Sigmoid colon (tissue), 7 donors: ENCODE measurements around the gene FAM204A. TPM values are rescaled to one million over a fixed set of nuclear protein-coding genes. Genes with fewer than 3 reads are reported as not detected.

ENCODE experiments used
- DNase-seq: peaks from one replicate; pipeline ENCODE4 v3.0.0-alpha.2; 2019
- H3K27ac ChIP-seq, 4 donors: fragments of 200-600 bp; sonication (generic); one replicate each; pipeline ENCODE4 v1.5.1; 2016 to 2019; ENCODE audit warnings: mild to moderate bottlenecking in 1 of 4
- H3K27me3 ChIP-seq, 3 donors: fragments of 200-600 bp; sonication (generic); one replicate each; pipeline ENCODE4 v1.5.1; 2019; ENCODE audit warnings: mild to moderate bottlenecking in 1 of 3
- H3K36me3 ChIP-seq, 4 donors: fragments of 200-600 bp; sonication (generic); one replicate each; pipeline ENCODE4 v1.5.1; 2016 to 2019
- H3K4me1 ChIP-seq, 4 donors: fragments of 200-600 bp; sonication (generic); one replicate each; pipeline ENCODE4 v1.5.1; 2017 to 2019
- H3K4me3 ChIP-seq, 4 donors: fragments of 200-600 bp; sonication (generic); one replicate each; pipeline ENCODE4 v1.5.1; 2017 to 2019; ENCODE audit warnings: mild to moderate bottlenecking in 2 of 4, moderate library complexity in 1 of 4
- H3K9me3 ChIP-seq, 4 donors: fragments of 200-600 bp in 3 of 4; sonication (generic) in 3 of 4; one replicate each; pipeline versions ENCODE4 v1.5.1 to v1.6.1; 2013 to 2019
- CTCF ChIP-seq, 4 experiments: fragments of 450-650 bp in 3 of 4; fragments of 200-600 bp in 1 of 4; IDR thresholded peaks; one replicate each; pipeline ENCODE4 v1.5.1; 2016 to 2019; ENCODE audit warnings: antibody characterized with exemption in 4 of 4, mild to moderate bottlenecking in 3 of 4, moderate library complexity in 2 of 4
- EP300 ChIP-seq, 4 donors: sonication (generic); formaldehyde crosslinking; IDR thresholded peaks; one replicate each; pipeline ENCODE4 v1.6.1; 2017; ENCODE audit warnings: antibody characterized with exemption in 4 of 4
- POLR2A ChIP-seq, 2 donors: fragments of 450-650 bp; IDR thresholded peaks; one replicate each; pipeline ENCODE4 v1.6.1; 2016; ENCODE audit warnings: antibody characterized with exemption in 2 of 2, mild to moderate bottlenecking in 2 of 2, moderate library complexity in 2 of 2
- POLR2AphosphoS5 ChIP-seq, 4 donors: sonication (generic); formaldehyde crosslinking; IDR thresholded peaks; one replicate each; pipeline ENCODE4 v1.6.1; 2017; ENCODE audit warnings: antibody characterized with exemption in 4 of 4
- WGBS, 2 donors: extraction: QIAGEN DNeasy Blood & Tissue Kit; methylation state at CpG; one replicate each; pipeline ENCODE4 v1.1.7; 2013; 5-methylcytosine and 5-hydroxymethylcytosine counted together
- intact Hi-C: fragments of 100-400 bp; cut with DNase I; formaldehyde crosslinking; loops from one replicate; pipeline ENCODE4 v1.15.1; 2023
- polyA plus RNA-seq, 3 donors: library from polyadenylated mRNA; stranded (reverse); fragments of 200-250 nt; gene quantifications; one replicate each; pipeline ENCODE4 v1.2.3, GENCODE V29; 2013
- total RNA-seq, 4 donors: library from RNA; depleted of rRNA; stranded (reverse); fragments of >200 nt; gene quantifications; one replicate each; pipeline ENCODE4 v1.1.0, GENCODE V29; 2016
- donor health status: healthy with polysubstance abuse.
- donor health status: Bipolar disorder and iron deficiency.
- donor health status: healthy.

Gene FAM204A
- total and polyA plus RNA-seq, 7 donors, result 40.6 to 83.1 (median 60.1) TPM

GRCh38 chr10:118373786-118374185, 31.7 kb upstream of the FAM204A start:
- TF ChIP-seq EP300 (IDR thresholded peaks at IDR 0.05), result no peak
- TF ChIP-seq POLR2AphosphoS5 (IDR thresholded peaks at IDR 0.05), result no peak
- no peak for TF ChIP-seq CTCF (IDR thresholded peaks at IDR 0.05)
- no peak for TF ChIP-seq POLR2A (IDR thresholded peaks at IDR 0.05)
- H3K27ac ChIP-seq, result no peak overlapping the region
- no peak for DNase-seq
- H3K4me3 ChIP-seq, result no peak overlapping the region
- WGBS, 2 donors, result 59 to 65% methylated on average over 4 of the region's 4 CpGs
- H3K9me3 ChIP-seq, result no peaks in the 10 kb centered on the region
- no peaks in the 10 kb centered on the region for H3K36me3 ChIP-seq
- H3K27me3 ChIP-seq, result no peaks in the 10 kb centered on the region
- H3K4me1 ChIP-seq, result peaks cover 0 to 8% (median 0%) of the 10 kb centered on the region in 4 donors
- intact Hi-C loops, result no loop called here

- peaks cover 0 to 7% (median 2%) of the 10 kb centered on the region in 4 donors for H3K9me3 ChIP-seq
- TF ChIP-seq CTCF (IDR thresholded peaks at IDR 0.05) (no peak), POLR2AphosphoS5 (IDR thresholded peaks at IDR 0.05) (no peak), POLR2A (IDR thresholded peaks at IDR 0.05) (no peak), EP300 (IDR thresholded peaks at IDR 0.05) (no peak)
- H3K36me3 ChIP-seq, result no peaks in the 10 kb centered on the region
- intact Hi-C loops, result no loop called here
- H3K27ac ChIP-seq, result no peak overlapping the region
- H3K27me3 ChIP-seq, result no peaks in the 10 kb centered on the region
- peaks cover 0 to 8% (median 0%) of the 10 kb centered on the region in 4 donors for H3K4me1 ChIP-seq
- WGBS, 2 donors, result 94 to 97% methylated on average over 2 of the region's 2 CpGs
- no peak overlapping the region for H3K4me3 ChIP-seq
- DNase-seq, result no peak
Measured at GRCh38 chr10:118370499-118370898, 28.4 kb upstream of the FAM204A start.

DNA sequence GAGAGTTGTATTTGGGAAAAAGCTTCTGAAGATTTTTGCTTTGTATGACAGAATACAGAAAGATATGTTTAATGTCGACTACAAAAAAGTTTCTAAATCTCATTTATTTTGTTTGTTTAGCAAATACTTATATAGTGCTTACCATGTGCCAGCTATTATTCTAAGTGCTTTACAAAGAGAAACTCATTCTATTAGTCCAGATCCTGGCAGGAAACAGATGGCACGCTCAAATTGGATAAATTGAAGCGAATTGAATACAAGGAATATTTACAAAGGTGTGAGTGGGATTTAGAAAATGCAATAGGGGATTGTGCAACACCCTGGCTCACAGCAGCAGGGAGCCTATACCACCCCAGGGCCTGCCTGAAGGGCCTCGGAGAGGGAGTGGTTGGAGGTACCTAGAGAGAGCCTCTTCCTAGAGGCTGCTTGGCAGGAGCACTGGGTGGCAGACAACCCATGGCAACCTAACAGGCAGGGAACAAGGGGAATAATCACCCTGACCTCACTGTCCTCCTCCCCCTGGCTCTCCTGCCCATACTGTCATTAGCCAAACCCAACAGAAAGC, 27.6 kb upstream of the FAM204A start:
- intact Hi-C loops, result no loop called here
- TF ChIP-seq CTCF (IDR thresholded peaks at IDR 0.05) (no peak), EP300 (IDR thresholded peaks at IDR 0.05) (no peak), POLR2A (IDR thresholded peaks at IDR 0.05) (no peak), POLR2AphosphoS5 (IDR thresholded peaks at IDR 0.05) (no peak)
- whole genome bisulfite sequencing, 2 donors, result 56 to 69% methylated on average over 4 of the region's 4 CpGs
- Histone ChIP-seq H3K9me3 (peaks cover 0 to 8% (median 4%) of the 10 kb centered on the region in 4 donors), H3K4me1 (peaks cover 0 to 8% (median 0%) of the 10 kb centered on the region in 4 donors), H3K4me3 (no peak overlapping the region), H3K27me3 (no peaks in the 10 kb centered on the region), H3K36me3 (no peaks in the 10 kb centered on the region), H3K27ac (no peak overlapping the region)
- no peak for DNase-seq

GRCh38 chr10:118365702-118366101, 23.6 kb upstream of the FAM204A start:
- no peaks in the 10 kb centered on the region for H3K4me1 ChIP-seq
- no peaks in the 10 kb centered on the region for H3K36me3 ChIP-seq
- no peaks in the 10 kb centered on the region for H3K27me3 ChIP-seq
- H3K9me3 ChIP-seq, result peaks cover 0 to 8% (median 4%) of the 10 kb centered on the region in 4 donors
- TF ChIP-seq POLR2AphosphoS5 (IDR thresholded peaks at IDR 0.05) (no peak), EP300 (IDR thresholded peaks at IDR 0.05) (no peak), CTCF (IDR thresholded peaks at IDR 0.05) (no peak), POLR2A (IDR thresholded peaks at IDR 0.05) (no peak)
- no peak for DNase-seq
- no peak overlapping the region for H3K4me3 ChIP-seq
- intact Hi-C loops, result no loop called here
- no peak overlapping the region for H3K27ac ChIP-seq

DNA sequence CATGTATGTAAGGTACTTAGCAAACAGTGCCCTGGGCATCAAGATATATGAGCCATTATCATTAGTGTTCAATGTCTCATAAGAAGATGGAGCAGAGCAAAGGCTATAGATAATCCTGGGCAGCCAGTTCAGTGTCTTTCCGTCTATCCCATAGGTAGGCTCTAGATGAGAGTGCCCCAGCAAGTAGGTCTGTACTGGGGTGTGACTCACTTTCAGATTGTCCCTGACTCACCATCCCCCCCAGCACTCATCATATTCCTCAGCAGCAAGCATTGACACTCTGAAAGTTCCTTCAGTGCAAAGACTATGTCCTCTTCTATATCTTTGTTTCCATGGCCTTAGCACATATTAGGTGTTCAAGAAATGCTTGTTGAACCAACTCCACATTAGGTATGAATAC, 20.0 kb upstream of the FAM204A start:
- DNase-seq, result no peak
- no peak for TF ChIP-seq CTCF (IDR thresholded peaks at IDR 0.05)
- no peak for TF ChIP-seq EP300 (IDR thresholded peaks at IDR 0.05)
- no peak for TF ChIP-seq POLR2A (IDR thresholded peaks at IDR 0.05)
- TF ChIP-seq POLR2AphosphoS5 (IDR thresholded peaks at IDR 0.05), result no peak
- no peak overlapping the region for H3K4me3 ChIP-seq
- no peak overlapping the region for H3K27ac ChIP-seq
- intact Hi-C loops, result no loop called here
- H3K36me3 ChIP-seq, result no peaks in the 10 kb centered on the region
- WGBS, 2 donors, result 92 to 95% methylated on average over 1 of the region's 1 CpG
- no peaks in the 10 kb centered on the region for H3K4me1 ChIP-seq
- H3K27me3 ChIP-seq, result no peaks in the 10 kb centered on the region
- H3K9me3 ChIP-seq, result peaks cover 0 to 8% (median 4%) of the 10 kb centered on the region in 4 donors
